B cell (primary cell): ENCODE results near the gene PRMT6. TPM values are rescaled to one million over a fixed set of nuclear protein-coding genes. Genes with fewer than 3 reads are reported as not detected.
"Not testable (repeated sequence)": the region's sequence is repeated elsewhere in the genome, so short reads cannot be mapped to it uniquely, and the experiment has no call there.

Source experiments
- ATAC-seq: fragments of 200-7000 bp; cut with Tn5 transposase; one replicate; pipeline ENCODE4 v1.10.0; 2021; ENCODE audit warnings: low read depth, mild to moderate bottlenecking, moderate number of reproducible peaks, moderate library complexity
- CTCF ChIA-PET: fragments of 350-600 bp; sonication (Branson Sonifier 250); formaldehyde crosslinking; loops from one replicate; lab custom pipeline; 2021; ENCODE audit warnings: antibody characterized with exemption, inconsistent platforms; lab: Charles Lee
- POLR2A ChIA-PET: fragments of 350-600 bp; sonication (Branson Sonifier 250); formaldehyde crosslinking; loops from one replicate; lab custom pipeline; 2021; ENCODE audit warnings: antibody characterized with exemption; lab: Charles Lee
- DNase-seq: peaks from one replicate; pipeline ENCODE4 v3.0.0; 2013
- H2AFZ ChIP-seq: 2 replicates; pipeline ENCODE4 v1.6.1; 2012; ENCODE audit warnings: mild to moderate bottlenecking, low read depth, low read length; ENCODE audit not compliant: insufficient read depth, poor library complexity, severe bottlenecking
- H3K27ac ChIP-seq, 2 donors: 1 replicate in 1 of 2; 2 replicates in 1 of 2; pipeline ENCODE4 v1.5.1; 2012 to 2013; ENCODE audit warnings: low read length in 2 of 2, mild to moderate bottlenecking in 2 of 2, moderate library complexity in 1 of 2
- H3K27me3 ChIP-seq, 4 experiments: fragments of 200-600 bp in 1 of 4; sonication (generic) in 1 of 4; replicated peaks in 1 of 4; 1 replicate in 2 of 4; 2 replicates in 2 of 4; pipeline versions ENCODE4 v1.6.1 to v1.7.0; 2013 to 2016; ENCODE audit warnings: low read length in 3 of 4, mild to moderate bottlenecking in 2 of 4, mixed read lengths in 1 of 4, moderate library complexity in 1 of 4; ENCODE audit not compliant: insufficient read depth in 4 of 4, control insufficient read depth in 3 of 4; ENCODE audit errors: control extremely low read depth in 1 of 4
- H3K36me3 ChIP-seq, 2 experiments: replicated peaks in 1 of 2; 1 replicate in 1 of 2; 2 replicates in 1 of 2; pipeline versions ENCODE4 v1.6.1 to v1.7.1; 2013; ENCODE audit warnings: low read length in 1 of 2; ENCODE audit not compliant: insufficient read depth in 2 of 2, control insufficient read depth in 1 of 2; ENCODE audit errors: control extremely low read depth in 1 of 2, extremely low read depth in 1 of 2
- H3K4me1 ChIP-seq, 2 donors: fragments of 200-600 bp in 1 of 2; sonication (generic) in 1 of 2; 1 replicate in 1 of 2; 2 replicates in 1 of 2; pipeline versions ENCODE4 v1.5.1 to v1.6.1; 2013 to 2017; ENCODE audit warnings: low read length in 2 of 2; ENCODE audit not compliant: control insufficient read depth in 2 of 2, insufficient read depth in 2 of 2
- H3K4me2 ChIP-seq: replicated peaks from 2 replicates; pipeline ENCODE3; 2012; ENCODE audit warnings: mild to moderate bottlenecking, low read depth, low read length; ENCODE audit not compliant: poor library complexity, severe bottlenecking
- H3K4me3 ChIP-seq, 5 experiments: fragments of 200-600 bp in 1 of 5; sonication (generic) in 1 of 5; 1 replicate in 3 of 5; 2 replicates in 2 of 5; pipeline versions ENCODE4 v1.5.1 to v1.7.0; 2011 to 2016; ENCODE audit warnings: low read length in 4 of 5, mild to moderate bottlenecking in 4 of 5, low read depth in 2 of 5, control low read depth in 1 of 5, moderate library complexity in 1 of 5; ENCODE audit not compliant: insufficient read depth in 1 of 5; ENCODE audit errors: control extremely low read depth in 1 of 5, extremely low read depth in 1 of 5
- H3K79me2 ChIP-seq: fragments of 200-600 bp; sonication (generic); one replicate; pipeline ENCODE4 v1.6.0; 2016; ENCODE audit warnings: low read length; ENCODE audit not compliant: control insufficient read depth, insufficient read depth
- H3K9ac ChIP-seq: fragments of 200-600 bp; sonication (generic); 2 replicates; pipeline ENCODE4 v1.6.1; 2017; ENCODE audit warnings: mild to moderate bottlenecking, low read length, moderate library complexity
- H3K9me3 ChIP-seq, 3 donors: one replicate each; pipeline versions ENCODE4 v1.6.1 to v1.7.1; 2013; ENCODE audit warnings: low read length in 2 of 3; ENCODE audit not compliant: control insufficient read depth in 2 of 3, insufficient read depth in 1 of 3; ENCODE audit errors: control extremely low read depth in 1 of 3
- H4K20me1 ChIP-seq: 2 replicates; pipeline ENCODE4 v1.6.0; 2012; ENCODE audit warnings: mild to moderate bottlenecking, low read length; ENCODE audit not compliant: insufficient read depth, control insufficient read depth, poor library complexity, severe bottlenecking
- H3K27ac Mint-ChIP-seq: one replicate; pipeline ENCODE4 v1.8.0; 2021; ENCODE audit warnings: mixed read lengths
- H3K27me3 Mint-ChIP-seq: one replicate; pipeline ENCODE4 v1.8.0; 2021; ENCODE audit warnings: mixed read lengths
- H3K4me1 Mint-ChIP-seq: one replicate; pipeline ENCODE4 v1.8.0; 2021; ENCODE audit warnings: mixed read lengths
- H3K4me3 Mint-ChIP-seq: one replicate; pipeline ENCODE4 v1.8.0; 2021; ENCODE audit warnings: mixed read lengths
- H3K9me3 Mint-ChIP-seq: one replicate; pipeline ENCODE4 v1.8.0; 2022; ENCODE audit warnings: mixed read lengths; ENCODE audit not compliant: insufficient read depth
- CTCF ChIP-seq: fragments of 200-600 bp; IDR thresholded peaks from one replicate; pipeline ENCODE4 v1.8.0; 2022; ENCODE audit warnings: antibody characterized with exemption, mild to moderate bottlenecking
- EZH2 ChIP-seq: IDR thresholded peaks from 2 replicates; pipeline ENCODE4 v1.6.1; 2012; ENCODE audit warnings: borderline replicate concordance, low read depth, mild to moderate bottlenecking, moderate library complexity, low read length; ENCODE audit not compliant: insufficient read depth, poor library complexity, severe bottlenecking
- WGBS: methylation state at CpG from one replicate; pipeline ENCODE4 v1.1.5; 2013; ENCODE audit warnings: missing lambda C conversion rate; ENCODE audit not compliant: insufficient coverage; 5-methylcytosine and 5-hydroxymethylcytosine counted together
- intact Hi-C: fragments of 100-400 bp; cut with micrococcal nuclease; formaldehyde crosslinking; loops from one replicate; pipeline ENCODE4 v1.10.0; 2022
- polyA plus RNA-seq: library from polyadenylated mRNA; depleted of rRNA; stranded (reverse); fragments of >200 nt; gene quantifications from 2 replicates; pipeline ENCODE4 v1.2.3, GENCODE V29; 2012
- total RNA-seq, 2 donors: library from RNA; stranded (reverse); fragments of 120-200 nt in 1 of 2; gene quantifications; 1 replicate in 1 of 2; 2 replicates in 1 of 2; pipeline versions ENCODE4 v1.2.3 to v1.2.4, GENCODE V29; 2013 to 2022

Gene PRMT6
- total and polyA plus RNA-seq, 2 donors (not counting 1 experiment from before 2014, with no cell fraction given): 6.3 to 21.6 TPM

GRCh38 chr1:107091418-107091817, 34.9 kb downstream of the PRMT6 start:
- Histone ChIP-seq H3K4me3 (no peak overlapping the region), H3K4me2 (no peak overlapping the region), H3K9me3 (no peaks in the 10 kb centered on the region), H3K79me2 (no peaks in the 10 kb centered on the region), H3K27ac (no peak overlapping the region), H3K36me3 (no peaks in the 10 kb centered on the region), H2AFZ (no peak overlapping the region), H3K4me1 (no peaks in the 10 kb centered on the region), H3K27me3 (no peaks in the 10 kb centered on the region), H3K9ac (no peak overlapping the region), H4K20me1 (no peaks in the 10 kb centered on the region)
- Mint-ChIP-seq H3K4me3 (no peak overlapping the region), H3K4me1 (no peaks in the 10 kb centered on the region), H3K27ac (no peak overlapping the region), H3K9me3 (peaks cover 6% of the 10 kb centered on the region), H3K27me3 (peaks cover 3% of the 10 kb centered on the region)
- ATAC-seq: no peak
- intact Hi-C loops: no loop called here
- TF ChIP-seq EZH2: no peak
- TF ChIP-seq CTCF: no peak
- CTCF ChIA-PET: no interaction called here
- no peak for DNase-seq
- POLR2A ChIA-PET: no interaction called here
- no CpG with 5 or more reads among the region's 1 CpG for WGBS

GRCh38 chr1:107093395-107093794, 36.9 kb downstream of the PRMT6 start:
- H3K27me3 ChIP-seq, H3K27ac Mint-ChIP-seq, H3K27ac ChIP-seq, H3K4me3 Mint-ChIP-seq, intact Hi-C loops, H3K79me2 ChIP-seq, DNase-seq, H3K4me2 ChIP-seq, H3K4me3 ChIP-seq, CTCF ChIA-PET, H3K27me3 Mint-ChIP-seq, ATAC-seq, H3K9me3 ChIP-seq, H3K9me3 Mint-ChIP-seq, H4K20me1 ChIP-seq, H3K4me1 ChIP-seq, H3K4me1 Mint-ChIP-seq, H3K9ac ChIP-seq, H3K36me3 ChIP-seq, POLR2A ChIA-PET, H2AFZ ChIP-seq: not testable (repeated sequence)
- WGBS: no CpG with 5 or more reads among the region's 1 CpG
